GM12874 (cell line): ENCODE measurements around the gene SGSM2.

ENCODE experiments used
- TF ChIP-seq, protein P1 (sequence below): IDR thresholded peaks from 2 replicates; pipeline ENCODE4 v1.5.1; 2011; ENCODE audit warnings: low read depth, mild to moderate bottlenecking, control low read depth, low read length, moderate library complexity; ENCODE audit not compliant: insufficient read depth

The SGSM2 gene

DNA sequence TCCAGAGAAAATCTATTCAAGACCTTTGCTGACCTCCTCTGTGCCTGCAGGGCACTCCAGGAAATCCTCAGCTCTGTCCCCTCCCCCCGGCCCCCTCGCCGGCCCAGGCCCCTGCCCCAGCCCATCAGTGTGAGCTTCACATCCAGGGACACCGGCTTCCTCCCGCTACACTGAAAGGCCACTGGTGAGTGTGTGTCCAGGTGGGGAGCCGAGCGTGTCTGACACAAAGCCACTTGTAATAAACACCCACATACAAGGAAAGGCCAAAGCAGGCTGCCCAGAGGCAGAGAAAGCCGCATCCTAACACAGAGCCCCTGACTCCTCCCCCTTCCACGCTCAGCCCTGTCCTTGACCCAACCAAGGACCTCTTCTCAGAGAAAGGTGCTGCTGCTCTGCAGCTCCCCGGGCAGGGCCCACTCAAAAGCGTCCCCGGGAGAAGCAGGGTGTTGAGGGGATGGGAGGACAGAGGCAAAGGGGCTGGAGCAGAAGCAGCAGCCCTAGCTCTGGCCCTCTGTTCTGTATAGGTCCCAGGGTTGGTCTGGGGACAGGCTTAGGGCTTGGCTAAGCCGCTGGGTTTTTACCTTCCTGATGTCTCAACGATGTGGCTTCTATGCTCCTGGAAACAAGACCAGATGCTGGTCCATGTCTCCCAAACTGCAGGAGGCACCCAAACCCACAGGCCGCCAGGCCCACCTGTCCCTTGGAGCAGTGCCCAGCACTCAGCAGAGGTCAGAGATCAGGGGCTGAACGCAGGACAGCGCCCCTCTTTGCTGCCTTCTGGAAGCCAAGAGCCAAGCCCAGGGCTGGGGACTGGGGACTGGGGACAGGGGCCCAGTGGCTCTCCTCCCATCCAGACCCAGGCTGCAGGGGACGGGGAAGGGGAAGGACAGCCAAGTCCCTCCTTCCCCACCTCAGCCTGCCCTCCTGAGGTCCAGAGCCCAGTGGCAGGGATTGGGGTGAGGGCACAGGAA is 48.2 kb downstream of the SGSM2 start:
- TF ChIP-seq, protein P1, sequence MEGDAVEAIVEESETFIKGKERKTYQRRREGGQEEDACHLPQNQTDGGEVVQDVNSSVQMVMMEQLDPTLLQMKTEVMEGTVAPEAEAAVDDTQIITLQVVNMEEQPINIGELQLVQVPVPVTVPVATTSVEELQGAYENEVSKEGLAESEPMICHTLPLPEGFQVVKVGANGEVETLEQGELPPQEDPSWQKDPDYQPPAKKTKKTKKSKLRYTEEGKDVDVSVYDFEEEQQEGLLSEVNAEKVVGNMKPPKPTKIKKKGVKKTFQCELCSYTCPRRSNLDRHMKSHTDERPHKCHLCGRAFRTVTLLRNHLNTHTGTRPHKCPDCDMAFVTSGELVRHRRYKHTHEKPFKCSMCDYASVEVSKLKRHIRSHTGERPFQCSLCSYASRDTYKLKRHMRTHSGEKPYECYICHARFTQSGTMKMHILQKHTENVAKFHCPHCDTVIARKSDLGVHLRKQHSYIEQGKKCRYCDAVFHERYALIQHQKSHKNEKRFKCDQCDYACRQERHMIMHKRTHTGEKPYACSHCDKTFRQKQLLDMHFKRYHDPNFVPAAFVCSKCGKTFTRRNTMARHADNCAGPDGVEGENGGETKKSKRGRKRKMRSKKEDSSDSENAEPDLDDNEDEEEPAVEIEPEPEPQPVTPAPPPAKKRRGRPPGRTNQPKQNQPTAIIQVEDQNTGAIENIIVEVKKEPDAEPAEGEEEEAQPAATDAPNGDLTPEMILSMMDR: no peak

DNA sequence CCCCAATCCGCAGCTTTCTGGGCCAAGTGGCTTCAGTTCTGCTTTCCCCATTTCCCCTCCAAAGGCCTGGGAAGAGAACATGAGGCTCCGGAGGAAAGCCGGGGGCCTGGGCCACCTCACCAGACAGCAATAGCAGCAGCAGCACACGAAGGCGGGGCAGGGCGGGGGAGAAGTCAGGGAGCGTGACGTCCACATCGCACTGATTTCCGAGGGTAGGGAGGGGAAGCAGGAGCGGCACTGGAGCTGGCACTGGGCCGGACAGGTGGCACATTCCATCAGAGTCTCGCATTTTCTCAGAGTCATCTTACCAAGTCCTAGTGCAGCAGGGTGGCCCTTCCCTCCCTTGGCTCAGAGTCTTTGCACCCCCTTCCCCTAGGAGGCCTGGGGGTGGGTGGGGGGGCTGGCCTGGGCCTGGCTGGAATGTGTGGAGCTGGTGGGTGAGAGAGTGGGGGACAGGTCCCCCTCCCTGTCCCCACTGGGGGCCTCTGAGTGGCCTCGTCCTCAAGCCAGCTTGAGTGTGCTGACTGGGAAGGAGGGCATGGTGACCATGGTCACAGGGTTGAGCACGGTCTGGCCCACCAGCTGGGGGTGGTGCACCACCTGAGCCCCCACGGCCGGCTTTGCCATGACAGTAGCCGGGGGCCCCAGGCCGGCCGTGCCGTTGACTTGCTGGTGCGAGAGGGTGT is 49.2 kb downstream of the SGSM2 start:
- TF ChIP-seq, protein P1: no peak

DNA sequence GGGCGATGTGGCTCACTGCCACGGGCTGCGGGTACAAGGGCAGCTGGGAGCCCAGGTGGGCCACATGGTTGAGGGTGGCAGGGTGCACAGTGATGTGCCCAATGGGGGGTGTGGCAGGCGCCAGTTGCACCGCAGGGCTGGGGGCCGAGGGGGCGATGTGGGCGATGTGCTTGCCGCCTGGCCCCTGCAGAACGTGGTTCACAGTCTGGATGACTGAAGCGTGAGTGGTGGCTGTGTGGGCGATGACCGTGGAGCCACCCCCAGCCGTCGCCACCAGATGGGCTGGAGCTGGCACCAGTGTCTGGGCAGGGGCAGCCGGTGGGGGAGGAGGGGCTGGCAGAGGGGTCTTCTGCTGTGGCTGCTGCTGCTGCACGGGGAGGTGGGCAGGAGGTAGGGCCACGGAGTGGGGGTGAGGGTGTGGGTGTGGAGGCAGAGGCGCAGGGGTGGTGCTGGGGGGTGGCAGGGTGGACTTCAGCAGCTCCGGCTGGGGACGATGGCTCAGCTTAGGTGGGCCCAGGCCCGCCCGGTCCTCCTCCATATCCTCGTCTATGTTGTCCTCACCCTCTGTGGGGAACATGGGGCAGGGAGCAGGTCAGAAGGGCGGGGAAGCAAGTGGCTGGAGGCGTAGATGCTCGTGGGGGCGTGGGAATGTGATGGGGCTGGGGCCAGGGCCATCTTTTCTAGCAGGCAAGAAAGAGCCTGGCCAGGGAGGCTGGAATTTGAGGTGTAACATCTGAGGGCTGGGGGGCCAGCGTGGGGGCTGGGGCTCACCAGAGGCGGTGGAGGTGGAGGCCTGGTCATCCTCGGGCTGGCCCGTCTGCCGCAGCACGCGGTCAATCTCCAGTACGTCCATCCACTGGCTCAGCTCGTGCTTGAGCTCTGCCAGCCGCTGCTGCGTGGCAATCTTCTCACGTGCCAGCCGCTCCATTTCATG is 50.1 kb downstream of the SGSM2 start:
- TF ChIP-seq, protein P1: no peak

DNA sequence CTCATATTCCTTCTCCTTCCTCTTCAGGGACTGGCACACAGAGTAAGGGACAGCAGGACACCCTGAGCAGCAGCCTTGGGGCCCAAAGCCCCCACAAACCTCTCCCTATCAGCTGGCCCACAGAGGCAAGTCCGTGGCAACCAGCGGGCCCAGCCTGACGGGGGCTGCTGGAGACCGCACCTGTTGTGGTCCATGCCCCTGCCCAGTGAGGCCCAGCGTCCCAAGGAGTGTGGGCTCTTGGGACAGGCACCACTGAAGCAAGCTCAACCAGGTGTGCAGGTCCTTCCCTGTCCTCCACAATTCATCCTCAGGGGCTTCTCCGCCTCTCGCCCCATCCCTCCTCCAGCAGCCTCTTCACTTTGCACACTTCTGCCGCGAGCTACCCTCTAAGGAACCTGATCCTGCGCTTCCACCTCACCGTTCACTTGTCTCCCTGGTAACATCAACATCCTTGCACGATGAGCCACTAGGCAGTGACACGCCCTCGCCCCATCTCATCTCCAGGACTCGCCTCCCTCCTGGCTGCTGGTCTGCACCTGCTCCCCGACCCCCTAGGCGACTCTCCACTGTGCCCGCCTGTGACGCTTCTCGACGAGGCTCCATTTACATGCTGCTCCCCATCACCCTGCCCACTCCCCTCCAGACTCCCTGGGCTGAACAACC is 50.9 kb downstream of the SGSM2 start:
- TF ChIP-seq, protein P1: no peak

DNA sequence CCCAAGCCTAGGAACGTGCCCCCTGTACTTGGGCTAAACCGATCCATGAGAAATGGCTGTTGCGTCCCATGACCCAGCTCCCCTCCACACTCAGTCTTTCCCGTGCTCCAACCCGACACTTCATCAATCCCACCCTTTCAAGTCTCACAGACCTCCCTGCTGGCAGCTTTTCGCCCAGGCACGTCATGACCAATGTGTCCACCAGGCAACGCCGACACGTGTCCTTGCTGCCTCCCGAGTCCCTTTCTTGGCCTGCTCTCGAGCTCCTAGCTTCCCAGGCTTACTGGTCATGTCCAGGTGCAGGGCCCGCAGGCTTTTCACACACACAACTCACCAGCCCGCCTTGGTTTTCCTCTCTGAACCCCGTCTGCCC is 51.4 kb downstream of the SGSM2 start:
- TF ChIP-seq, protein P1: no peak

DNA sequence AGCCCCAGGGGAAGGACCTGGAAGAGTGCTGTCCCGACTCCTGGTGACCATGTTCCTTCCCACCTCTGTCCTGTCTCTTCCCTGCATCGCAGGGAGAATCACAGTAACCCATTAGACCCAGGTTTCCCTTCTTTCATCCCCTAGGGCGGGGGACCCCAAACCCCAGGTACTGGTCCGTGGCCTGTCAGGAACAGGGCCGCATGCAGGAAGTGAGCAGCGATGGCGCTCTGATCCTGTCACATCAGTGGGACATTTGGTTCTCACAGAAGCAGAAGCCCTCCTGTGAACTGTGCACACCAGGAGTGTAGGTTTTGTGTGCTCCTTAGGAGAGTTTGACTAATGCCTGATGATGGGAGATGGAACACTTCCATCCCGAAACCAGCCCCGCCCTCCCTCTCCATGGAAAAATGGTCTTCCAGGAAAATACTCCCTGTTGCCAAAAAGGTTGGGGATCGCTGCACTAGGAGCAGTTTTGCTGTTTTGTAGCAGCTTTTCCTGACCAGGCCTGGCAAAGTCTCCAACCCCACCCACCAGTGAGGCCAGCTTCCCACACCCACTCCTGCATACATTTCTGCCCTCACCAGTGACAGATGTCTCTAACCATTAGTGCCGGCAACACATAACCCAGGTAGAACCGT is 53.0 kb downstream of the SGSM2 start:
- TF ChIP-seq, protein P1: no peak
